DND-41 (cell line): ENCODE results near the gene PP2D1.

Source experiments
- ATAC-seq: fragments of 200-7000 bp; cut with Tn5 transposase; 3 replicates; pipeline ENCODE4 v1.9.1; 2021; ENCODE audit warnings: low read depth; ENCODE audit not compliant: insufficient read depth
- DNase-seq: peaks from one replicate; pipeline ENCODE4 v3.0.0-alpha.2; 2020
- H2AFZ ChIP-seq: 2 replicates; pipeline ENCODE4 v1.6.0; 2012; ENCODE audit warnings: low read depth, low read length
- H3K27ac ChIP-seq: 2 replicates; pipeline ENCODE4 v1.5.1; 2012; ENCODE audit warnings: low read length, inconsistent platforms
- H3K27me3 ChIP-seq: fragments of 200-600 bp; sonication (generic); 2 replicates; pipeline ENCODE4 v1.6.0; 2012; ENCODE audit warnings: low read length, mild to moderate bottlenecking, inconsistent platforms; ENCODE audit not compliant: insufficient read depth, poor library complexity
- H3K36me3 ChIP-seq: 2 replicates; pipeline ENCODE4 v1.5.1; 2012; ENCODE audit warnings: low read length, inconsistent platforms; ENCODE audit not compliant: insufficient read depth
- H3K4me1 ChIP-seq: 2 replicates; pipeline ENCODE4 v1.5.1; 2012; ENCODE audit warnings: mild to moderate bottlenecking, low read length; ENCODE audit not compliant: insufficient read depth
- H3K4me2 ChIP-seq: 2 replicates; pipeline ENCODE4 v1.6.0; 2012; ENCODE audit warnings: mild to moderate bottlenecking, moderate library complexity, low read length, inconsistent platforms; ENCODE audit not compliant: insufficient read depth
- H3K4me3 ChIP-seq, 2 experiments: fragments of 200-600 bp in 1 of 2; shearing (Covaris generic) in 1 of 2; 2 replicates each; pipeline ENCODE4 v1.5.1; 2012 to 2016; ENCODE audit warnings: inconsistent platforms in 2 of 2, low read length in 2 of 2, mild to moderate bottlenecking in 2 of 2, low read depth in 1 of 2, moderate library complexity in 1 of 2
- H3K79me2 ChIP-seq: 2 replicates; pipeline ENCODE4 v1.6.0; 2012; ENCODE audit warnings: low read length, inconsistent platforms; ENCODE audit not compliant: insufficient read depth
- H3K9ac ChIP-seq: 2 replicates; pipeline ENCODE4 v1.6.0; 2012; ENCODE audit warnings: low read depth, mild to moderate bottlenecking, inconsistent platforms, low read length, moderate library complexity
- H3K9me3 ChIP-seq: 2 replicates; pipeline ENCODE4 v1.5.1; 2012; ENCODE audit warnings: low read length, moderate library complexity, mild to moderate bottlenecking, inconsistent platforms; ENCODE audit not compliant: insufficient read depth, severe bottlenecking
- H4K20me1 ChIP-seq: 2 replicates; pipeline ENCODE4 v1.6.0; 2012; ENCODE audit warnings: low read length; ENCODE audit not compliant: insufficient read depth
- EZH2 ChIP-seq: IDR thresholded peaks from 3 replicates; pipeline ENCODE4 v1.6.1; 2012; ENCODE audit warnings: borderline replicate concordance, low read depth, mild to moderate bottlenecking, moderate library complexity, low read length, inconsistent platforms; ENCODE audit not compliant: severe bottlenecking
- TF ChIP-seq, protein P1 (sequence below): IDR thresholded peaks from 2 replicates; pipeline ENCODE4 v1.5.1; 2012; ENCODE audit warnings: borderline replicate concordance, low read length, moderate library complexity, mild to moderate bottlenecking; ENCODE audit not compliant: poor library complexity, severe bottlenecking; ENCODE audit errors: extremely low read depth

Gene PP2D1

GRCh38 chr3:19947549-19948225, 64.4 kb downstream of the PP2D1 start:
- Histone ChIP-seq H3K9me3 (no peaks in the 10 kb centered on the region), H2AFZ (peak overlapping the region; percentile 81), H4K20me1 (peaks cover 28% of the 10 kb centered on the region; the same call in 1 of the 2 replicates), H3K79me2 (peaks cover 60% of the 10 kb centered on the region), H3K9ac (peak overlapping the region; percentile 86), H3K4me3 (peak overlapping the region; percentile 90 to 99), H3K36me3 (peaks cover 27% of the 10 kb centered on the region), H3K4me1 (peaks cover 48% of the 10 kb centered on the region), H3K27ac (peak overlapping the region; percentile 82), H3K27me3 (no peaks in the 10 kb centered on the region), H3K4me2 (peak overlapping the region; percentile 83)
- DNase-seq (peak; percentile 44), ATAC-seq (peak; percentile 28)
- TF ChIP-seq, protein P1, sequence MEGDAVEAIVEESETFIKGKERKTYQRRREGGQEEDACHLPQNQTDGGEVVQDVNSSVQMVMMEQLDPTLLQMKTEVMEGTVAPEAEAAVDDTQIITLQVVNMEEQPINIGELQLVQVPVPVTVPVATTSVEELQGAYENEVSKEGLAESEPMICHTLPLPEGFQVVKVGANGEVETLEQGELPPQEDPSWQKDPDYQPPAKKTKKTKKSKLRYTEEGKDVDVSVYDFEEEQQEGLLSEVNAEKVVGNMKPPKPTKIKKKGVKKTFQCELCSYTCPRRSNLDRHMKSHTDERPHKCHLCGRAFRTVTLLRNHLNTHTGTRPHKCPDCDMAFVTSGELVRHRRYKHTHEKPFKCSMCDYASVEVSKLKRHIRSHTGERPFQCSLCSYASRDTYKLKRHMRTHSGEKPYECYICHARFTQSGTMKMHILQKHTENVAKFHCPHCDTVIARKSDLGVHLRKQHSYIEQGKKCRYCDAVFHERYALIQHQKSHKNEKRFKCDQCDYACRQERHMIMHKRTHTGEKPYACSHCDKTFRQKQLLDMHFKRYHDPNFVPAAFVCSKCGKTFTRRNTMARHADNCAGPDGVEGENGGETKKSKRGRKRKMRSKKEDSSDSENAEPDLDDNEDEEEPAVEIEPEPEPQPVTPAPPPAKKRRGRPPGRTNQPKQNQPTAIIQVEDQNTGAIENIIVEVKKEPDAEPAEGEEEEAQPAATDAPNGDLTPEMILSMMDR, result no peak
- no peak for TF ChIP-seq EZH2

DNA sequence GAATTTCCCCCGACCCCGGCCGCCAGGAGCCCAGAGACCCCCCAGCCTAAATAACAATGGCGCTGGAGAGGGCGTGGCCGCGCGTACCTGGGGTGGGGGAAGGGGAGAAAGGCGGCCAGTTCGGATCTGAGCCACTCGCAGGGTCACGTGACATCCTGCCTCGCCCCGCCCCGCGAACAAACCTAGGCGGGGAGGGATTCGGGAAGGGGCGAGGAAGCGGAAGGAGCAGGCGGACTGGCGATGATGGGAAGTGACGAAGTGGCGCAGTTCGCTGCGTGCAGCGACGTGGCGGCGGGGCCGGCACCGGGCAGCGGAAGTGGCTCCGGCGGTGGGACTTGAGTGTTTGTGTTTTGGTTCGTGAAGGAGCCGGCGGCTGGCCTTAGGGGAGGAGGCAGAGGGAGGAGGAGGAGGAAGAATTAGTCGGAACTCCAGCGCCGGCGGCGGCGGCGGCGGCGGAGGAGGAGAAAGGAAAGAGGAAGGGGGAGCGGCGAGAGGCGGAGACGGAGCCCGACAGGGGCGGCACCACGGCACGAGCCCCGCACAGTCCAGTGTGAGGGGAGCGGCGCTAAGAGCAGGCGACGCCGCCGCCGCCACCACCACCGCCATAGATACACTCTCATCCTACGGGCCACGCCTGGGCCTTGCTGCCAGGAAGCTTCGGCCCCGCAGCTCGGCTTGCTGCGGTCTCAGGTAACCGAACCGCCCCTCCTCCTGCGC, 65.1 kb downstream of the PP2D1 start, which contains the start of gene RAB5A:
RAB5A (plus strand) TSS at position 266 of the 717 bp plus-strand sequence. CDS start 3,802 bp downstream, outside the sequence.
- H3K27ac ChIP-seq, result peak within 1 kb of the TSS; percentile 82
- peak within 1 kb of the TSS; percentile 89 for H2AFZ ChIP-seq
- H4K20me1 ChIP-seq, result peaks cover 28% of the 10 kb centered on the region; the same call in 1 of the 2 replicates
- no peaks in the 10 kb centered on the region for H3K27me3 ChIP-seq
- TF ChIP-seq EZH2, result no peak
- TF ChIP-seq, protein P1, result no peak
- ATAC-seq (peak; percentile 90), DNase-seq (peak; percentile 98)
- no peaks in the 10 kb centered on the region for H3K9me3 ChIP-seq
- H3K4me1 ChIP-seq, result peaks cover 45% of the 10 kb centered on the region
- H3K79me2 ChIP-seq, result peaks cover 53% of the 10 kb centered on the region
- peaks cover 20% of the 10 kb centered on the region for H3K36me3 ChIP-seq
- peak within 1 kb of the TSS; percentile 86 for H3K9ac ChIP-seq
- peak within 1 kb of the TSS; percentile 83 for H3K4me2 ChIP-seq
- peak within 1 kb of the TSS; percentile 90 to 99 for H3K4me3 ChIP-seq

DNA sequence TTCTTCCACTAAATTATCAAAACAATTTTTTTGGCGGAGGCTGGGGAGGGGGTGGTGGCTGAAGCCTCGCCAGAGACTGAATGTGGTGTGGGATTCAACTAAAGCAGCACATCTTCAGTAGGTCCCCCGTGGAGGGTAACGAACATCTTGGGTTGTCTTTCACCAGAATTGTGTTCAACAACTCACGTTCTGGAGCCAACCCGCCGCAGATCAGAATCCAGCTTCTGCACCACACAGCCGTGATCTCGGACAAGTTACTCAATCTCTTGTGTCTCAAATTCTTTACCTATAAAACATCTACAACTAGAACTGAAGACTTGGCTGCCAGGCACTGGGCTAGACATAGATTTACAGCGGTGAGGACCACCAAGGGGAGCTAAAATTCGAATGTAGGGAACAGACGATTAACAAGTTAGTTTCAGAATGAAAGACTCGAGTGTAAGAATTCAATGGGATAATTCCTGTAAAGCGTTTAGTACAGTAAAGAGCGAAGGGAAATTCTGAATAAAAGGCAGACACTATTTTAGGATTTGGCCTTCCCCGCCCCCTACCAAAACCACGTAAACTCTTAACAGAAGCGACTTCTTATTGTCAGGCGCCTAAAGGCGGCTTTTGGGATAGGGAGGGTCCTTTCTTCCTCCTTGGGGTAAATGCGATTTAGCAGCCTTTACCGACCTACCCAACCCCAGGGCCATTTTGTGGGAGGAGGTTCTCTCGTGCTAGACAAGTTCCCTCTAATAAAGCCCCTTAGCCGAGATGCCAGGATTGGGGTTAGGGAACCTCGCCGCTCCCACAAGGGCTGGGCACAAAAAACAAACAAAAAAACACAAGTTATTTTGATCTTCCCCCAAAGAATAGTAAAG, 65.9 kb downstream of the PP2D1 start:
- peak overlapping the region; percentile 86 for H3K9ac ChIP-seq
- peak overlapping the region; percentile 89 for H2AFZ ChIP-seq
- TF ChIP-seq EZH2, result no peak
- TF ChIP-seq, protein P1, result no peak
- peaks cover 39% of the 10 kb centered on the region for H3K4me1 ChIP-seq
- H3K27ac ChIP-seq, result peak overlapping the region; percentile 82
- H3K4me2 ChIP-seq, result peak overlapping the region; percentile 83
- peak; percentile 11 for ATAC-seq
- no peaks in the 10 kb centered on the region for H3K27me3 ChIP-seq
- H3K4me3 ChIP-seq, result peak overlapping the region; percentile 37 to 99
- H3K36me3 ChIP-seq, result peaks cover 12% of the 10 kb centered on the region
- no peaks in the 10 kb centered on the region for H3K9me3 ChIP-seq
- DNase-seq, result peak; percentile 12
- peaks cover 45% of the 10 kb centered on the region for H3K79me2 ChIP-seq
- peaks cover 22% of the 10 kb centered on the region; the same call in 1 of the 2 replicates for H4K20me1 ChIP-seq
